OCI-LY7 (cell line): ENCODE measurements around the gene DNAJB11.

Source experiments
- CTCF ChIP-seq: fragments of 200-600 bp; sonication (generic); conservative IDR thresholded peaks from 2 replicates; pipeline ENCODE4 v1.5.1; 2014; ENCODE audit warnings: mild to moderate bottlenecking, antibody characterized with exemption, low read length, moderate library complexity, mixed read lengths
- EZH2phosphoT487 ChIP-seq: fragments of 200-600 bp; sonication (generic); IDR thresholded peaks from 2 replicates; pipeline ENCODE4 v1.6.1; 2018; ENCODE audit warnings: low read depth, borderline replicate concordance, mild to moderate bottlenecking, mixed run types, antibody characterized with exemption, low read length, moderate library complexity, mixed read lengths

GRCh38 chr3:186608624-186609215 lies 38.2 kb downstream of the DNAJB11 start:
- no peak for TF ChIP-seq CTCF
- no peak for TF ChIP-seq EZH2phosphoT487
